ENCODE measurements around the gene FLYWCH2. TPM values are rescaled to one million over a fixed set of nuclear protein-coding genes. Genes with fewer than 3 reads are reported as not detected.
"Not testable (repeated sequence)": the region's sequence is repeated elsewhere in the genome, so short reads cannot be mapped to it uniquely, and the experiment has no call there.

The FLYWCH2 gene
- total and polyA plus RNA-seq, 7 donors, result 14.1 to 39.4 (median 15.7) TPM

DNA sequence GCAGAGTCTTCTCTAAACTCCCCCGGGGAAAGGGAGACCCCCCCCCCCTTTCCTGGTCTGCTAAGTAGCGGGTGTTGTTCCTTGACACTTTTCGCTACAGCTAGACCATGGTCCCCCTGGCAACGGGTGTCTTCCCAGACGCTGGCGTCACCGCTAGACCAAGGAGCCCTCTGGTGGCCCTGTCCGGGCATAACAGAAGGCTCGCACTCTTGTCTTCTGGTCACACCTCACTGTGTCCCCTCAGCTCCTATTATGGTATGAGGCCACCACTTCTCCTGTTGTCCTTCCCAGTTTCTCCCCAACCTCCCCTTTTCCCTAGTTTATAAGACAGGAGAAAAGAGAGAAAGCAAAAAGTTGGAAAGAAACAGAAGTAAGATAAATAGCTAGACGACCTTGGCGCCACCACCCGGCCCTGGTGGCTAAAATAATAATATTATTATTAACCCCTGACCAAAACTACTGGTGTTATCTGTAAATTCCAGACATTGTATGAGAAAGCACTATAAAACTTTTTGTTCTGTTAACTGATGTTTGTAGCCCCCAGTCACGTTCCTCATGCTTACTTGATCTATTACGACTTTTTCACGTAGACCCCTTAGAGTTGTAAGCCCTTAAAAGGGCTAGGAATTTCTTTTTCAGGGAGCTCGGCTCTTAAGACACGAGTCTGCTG, 24.2 kb downstream of the FLYWCH2 start:
- H3K36me3 ChIP-seq (ENCODE audit: insufficient read depth in 1 of 2, low read depth in 1 of 2); H3K4me3 ChIP-seq; intact Hi-C loops (cut with DNase I); ATAC-seq; H3K27me3 ChIP-seq (ENCODE audit: insufficient read depth in 3 of 3, low read length in 2 of 3); H3K9me3 ChIP-seq: not testable (repeated sequence)
- DNase-seq, result peak; percentile 52 to 74
- Histone ChIP-seq H3K4me1 (peaks cover 11% of the 10 kb centered on the region), H3K27ac (peak overlapping the region; percentile 58)
- TF ChIP-seq, protein P1, sequence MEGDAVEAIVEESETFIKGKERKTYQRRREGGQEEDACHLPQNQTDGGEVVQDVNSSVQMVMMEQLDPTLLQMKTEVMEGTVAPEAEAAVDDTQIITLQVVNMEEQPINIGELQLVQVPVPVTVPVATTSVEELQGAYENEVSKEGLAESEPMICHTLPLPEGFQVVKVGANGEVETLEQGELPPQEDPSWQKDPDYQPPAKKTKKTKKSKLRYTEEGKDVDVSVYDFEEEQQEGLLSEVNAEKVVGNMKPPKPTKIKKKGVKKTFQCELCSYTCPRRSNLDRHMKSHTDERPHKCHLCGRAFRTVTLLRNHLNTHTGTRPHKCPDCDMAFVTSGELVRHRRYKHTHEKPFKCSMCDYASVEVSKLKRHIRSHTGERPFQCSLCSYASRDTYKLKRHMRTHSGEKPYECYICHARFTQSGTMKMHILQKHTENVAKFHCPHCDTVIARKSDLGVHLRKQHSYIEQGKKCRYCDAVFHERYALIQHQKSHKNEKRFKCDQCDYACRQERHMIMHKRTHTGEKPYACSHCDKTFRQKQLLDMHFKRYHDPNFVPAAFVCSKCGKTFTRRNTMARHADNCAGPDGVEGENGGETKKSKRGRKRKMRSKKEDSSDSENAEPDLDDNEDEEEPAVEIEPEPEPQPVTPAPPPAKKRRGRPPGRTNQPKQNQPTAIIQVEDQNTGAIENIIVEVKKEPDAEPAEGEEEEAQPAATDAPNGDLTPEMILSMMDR (IDR thresholded peaks at IDR 0.05), result peak; percentile 54
- WGBS, 3 donors, result 18 to 25% (median 19%) methylated on average over 16 to 17 of the region's 17 CpGs

DNA sequence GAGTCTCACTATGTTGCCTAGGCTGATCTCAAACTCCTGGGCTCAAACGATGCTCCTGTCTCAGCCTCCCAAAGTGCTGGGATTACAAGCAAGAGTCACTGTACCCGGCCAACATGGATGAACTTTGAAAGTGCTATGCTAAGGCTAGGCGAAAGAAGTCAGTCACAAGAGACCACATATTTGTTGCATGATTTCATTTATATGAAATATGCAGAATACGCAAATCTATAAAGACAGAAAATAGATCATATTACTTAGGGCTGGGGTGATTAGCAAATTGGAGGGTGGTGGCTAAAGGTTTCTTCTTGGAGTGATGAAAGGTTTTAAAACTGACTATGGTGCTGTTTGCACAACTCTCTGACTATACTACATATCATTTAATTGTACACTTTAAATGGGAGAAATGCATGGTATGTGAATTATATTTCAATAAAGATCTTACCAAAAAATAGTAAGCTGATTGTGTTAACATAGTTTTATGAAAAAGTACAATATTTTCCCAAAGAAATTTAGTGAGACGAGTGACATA, 27.5 kb downstream of the FLYWCH2 start:
- intact Hi-C loops (cut with DNase I), result no loop called here
- WGBS, 3 donors, result 49 to 51% (median 50%) methylated on average over 5 of the region's 5 CpGs
- ATAC-seq, result no peak

GRCh38 chr16:2911638-2912329, 28.8 kb downstream of the FLYWCH2 start, which contains the start of gene FLYWCH1:
Gene FLYWCH1, plus strand, starts transcription at chr16:2911931. Its CDS starts 17,755 bp downstream, at chr16:2929686.
- Histone ChIP-seq H3K4me1 (peaks cover 24% of the 10 kb centered on the region), H3K27me3 (ENCODE audit: insufficient read depth in 3 of 3, low read length in 2 of 3) (no peaks in the 10 kb centered on the region), H3K27ac (peak within 1 kb of the TSS; percentile 95), H3K36me3 (ENCODE audit: insufficient read depth in 1 of 2, low read depth in 1 of 2) (peaks cover 0 to 26% of the 10 kb centered on the region in 2 donors), H3K4me3 (peak within 1 kb of the TSS; percentile 93), H3K9me3 (no peaks in the 10 kb centered on the region)
- TF ChIP-seq, protein P1 (IDR thresholded peaks at IDR 0.05), result no peak
- intact Hi-C loops (cut with DNase I), result no loop called here
- 0 to 1% (median 0%) methylated on average over 39 to 85 of the region's 85 CpGs for WGBS, 3 donors
- ATAC-seq (peak; percentile 94 to 99 (median 96)), DNase-seq (peak; percentile 98 to 99)

More for the DNA sequence above, 27.5 kb downstream of the FLYWCH2 start:
- Histone ChIP-seq H3K4me1 (peaks cover 24% of the 10 kb centered on the region), H3K9me3 (no peaks in the 10 kb centered on the region), H3K36me3 (ENCODE audit: insufficient read depth in 1 of 2, low read depth in 1 of 2) (peaks cover 0 to 13% of the 10 kb centered on the region in 2 donors), H3K4me3 (no peak overlapping the region), H3K27ac (no peak overlapping the region), H3K27me3 (ENCODE audit: insufficient read depth in 3 of 3, low read length in 2 of 3) (no peaks in the 10 kb centered on the region)
- TF ChIP-seq, protein P1 (IDR thresholded peaks at IDR 0.05), result no peak
- DNase-seq, result no peak

DNA sequence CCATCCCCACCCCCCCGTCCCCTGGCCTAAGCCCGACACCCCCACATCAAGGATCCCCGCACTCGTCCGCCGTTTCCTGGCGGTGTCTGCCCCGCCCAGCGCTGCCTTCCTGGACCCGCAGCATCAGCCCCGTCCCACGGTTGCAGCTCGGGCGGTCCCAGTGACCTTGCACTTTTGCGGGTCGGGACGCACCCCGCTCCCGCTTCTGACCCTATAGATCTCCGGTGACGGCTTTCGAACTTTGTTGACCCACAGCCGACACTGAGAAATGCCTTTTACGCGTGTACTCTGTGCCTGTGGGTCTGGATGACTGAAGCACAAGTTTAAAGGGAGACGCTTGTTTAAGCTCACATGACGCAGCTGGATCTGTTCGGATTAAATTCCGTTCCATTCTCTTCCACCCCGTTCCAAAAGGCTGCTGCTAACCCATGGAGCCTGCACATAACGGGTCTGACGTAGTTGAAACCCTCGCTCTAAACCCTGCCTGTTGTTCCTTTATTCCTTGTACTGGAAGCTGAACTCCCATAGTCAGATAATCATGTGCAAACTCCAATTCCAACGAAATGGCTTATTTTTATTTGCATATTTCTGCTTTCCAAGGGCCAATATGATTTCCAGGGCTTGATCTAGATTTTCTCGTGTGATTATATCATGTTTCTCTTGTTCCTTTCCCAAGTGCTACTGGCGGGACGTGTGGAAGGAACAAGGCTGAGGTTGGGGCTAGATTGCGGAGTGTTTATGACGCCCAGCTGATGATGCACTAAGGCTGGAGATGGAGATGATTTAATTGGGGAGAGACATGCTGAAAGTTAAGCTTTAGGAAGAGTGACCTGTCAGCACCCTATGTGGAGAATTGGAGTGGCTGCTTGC, 29.6 kb downstream of the FLYWCH2 start:
- no peaks in the 10 kb centered on the region for H3K9me3 ChIP-seq
- H3K27ac ChIP-seq, result peak overlapping the region; percentile 95
- TF ChIP-seq, protein P1 (IDR thresholded peaks at IDR 0.05), result no peak
- peaks cover 24% of the 10 kb centered on the region for H3K4me1 ChIP-seq
- H3K27me3 ChIP-seq (ENCODE audit: insufficient read depth in 3 of 3, low read length in 2 of 3), result no peaks in the 10 kb centered on the region
- 2 to 4% (median 2%) methylated on average over 37 to 39 of the region's 39 CpGs for WGBS, 3 donors
- ATAC-seq, result peak; percentile 14 to 51 (median 28)
- peak in 1 of 2 donors; percentile 72 for DNase-seq
- intact Hi-C loops (cut with DNase I), result no loop called here
- H3K36me3 ChIP-seq (ENCODE audit: insufficient read depth in 1 of 2, low read depth in 1 of 2), result peaks cover 0 to 33% of the 10 kb centered on the region in 2 donors
- peak overlapping the region; percentile 93 for H3K4me3 ChIP-seq
